K562 (cell line): ENCODE data around the gene ZC3H11A. TPM values are rescaled to one million over a fixed set of nuclear protein-coding genes. Genes with fewer than 3 reads are reported as not detected.

Experiments
- AFF1 ChIP-seq, 2 experiments: fragments of 450-650 bp; IDR thresholded peaks; 2 replicates each; pipeline ENCODE4 v1.6.1; 2018; ENCODE audit warnings: mild to moderate bottlenecking in 2 of 2, low read depth in 1 of 2; ENCODE audit not compliant: partially characterized antibody in 2 of 2
- GATA2 ChIP-seq: sonication (generic); formaldehyde crosslinking; IDR thresholded peaks from 2 replicates; pipeline ENCODE4 v1.4.0; 2020; ENCODE audit warnings: mild to moderate bottlenecking, missing genetic modification reagents
- NFIC ChIP-seq: fragments of 450-650 bp; IDR thresholded peaks from 2 replicates; pipeline ENCODE4 v1.6.1; 2017; ENCODE audit warnings: mild to moderate bottlenecking, inconsistent platforms
- NR1H2 ChIP-seq: sonication (generic); formaldehyde crosslinking; IDR thresholded peaks from 2 replicates; pipeline ENCODE4 v1.4.0; 2020; ENCODE audit warnings: mild to moderate bottlenecking, missing genetic modification reagents
- RBM34 ChIP-seq: fragments of 200-400 bp; formaldehyde crosslinking; IDR thresholded peaks from 2 replicates; pipeline ENCODE4 v1.6.1; 2018; ENCODE audit warnings: low read length, borderline replicate concordance; ENCODE audit not compliant: insufficient read depth
- SNAPC5 ChIP-seq: fragments of 250-450 bp; sonication (Bioruptor Pico); IDR thresholded peaks from 2 replicates; pipeline ENCODE4 v1.8.0; 2021; ENCODE audit warnings: moderate library complexity, mild to moderate bottlenecking, inconsistent platforms
- ZNF586 ChIP-seq: fragments of 450-650 bp; formaldehyde crosslinking; conservative IDR thresholded peaks from 2 replicates; pipeline ENCODE4 v1.4.0; 2020; ENCODE audit warnings: mild to moderate bottlenecking, moderate library complexity
- ZNF780A ChIP-seq: fragments of 250-450 bp; sonication (Bioruptor Pico); IDR thresholded peaks from 2 replicates; pipeline ENCODE4 v1.5.0; 2021; ENCODE audit warnings: mild to moderate bottlenecking
- ZZZ3 ChIP-seq: fragments of 450-650 bp; IDR thresholded peaks from 2 replicates; pipeline ENCODE4 v1.6.1; 2016; ENCODE audit warnings: antibody characterized with exemption, mild to moderate bottlenecking, moderate library complexity
- polyA plus RNA-seq, 8 experiments: library from polyadenylated mRNA; depleted of rRNA in 4 of 8; stranded (reverse) in 5 of 8; unstranded in 3 of 8; fragments of >200 nt; fragmentation: Nextera tagmentation in 2 of 8; fragmentation: Illumina TruSeq in 1 of 8; extraction: Ambion mirVana in 2 of 8; extraction: Trizol in 1 of 8; gene quantifications; 2 replicates each; pipeline versions ENCODE4 v1.2.1 to v1.2.3, GENCODE V29; 2011 to 2014; ENCODE audit warnings: inconsistent platforms in 1 of 8, missing spikeins in 1 of 8
- total RNA-seq, 7 experiments: library from RNA; depleted of rRNA in 6 of 7; stranded (reverse); fragments of >200 nt in 6 of 7; fragmentation: Illumina TruSeq in 2 of 7; extraction: Trizol in 2 of 7; gene quantifications; 2 replicates each; pipeline versions ENCODE4 v1.2.1 to v1.2.3, GENCODE V29; 2011 to 2021; ENCODE audit warnings: low replicate concordance in 1 of 7

The ZC3H11A gene
- total and polyA plus RNA-seq, 9 of the 15 experiments (the other 6 are each of a cell fraction or from before 2014, with no cell fraction given) = 34.2 to 137 (median 102) TPM

- TF ChIP-seq SNAPC5 (no peak), NR1H2 (no peak), AFF1 (IDR thresholded peaks at IDR 0.05; ENCODE audit: low read depth in 1 of 2, partially characterized antibody in 2 of 2) (no peak), NFIC (no peak), ZNF586 (CRISPR knock-in tag) (no peak), RBM34 (no peak), ZNF780A (no peak), ZZZ3 (no peak), GATA2 (CRISPR knock-in tag) (0 out of 2 replicates have a peak, but pooled peaks have one; percentile 18)
These were observed 31.9 kb upstream of the ZC3H11A start (continued) for GRCh38 chr1:203763505-203763904.
